ENCODE results near the gene NELL1. TPM values are rescaled to one million over a fixed set of nuclear protein-coding genes. Genes with fewer than 3 reads are reported as not detected.

The NELL1 gene
- total RNA-seq, 1 experiment from 2014 or later: 0.22 TPM

DNA sequence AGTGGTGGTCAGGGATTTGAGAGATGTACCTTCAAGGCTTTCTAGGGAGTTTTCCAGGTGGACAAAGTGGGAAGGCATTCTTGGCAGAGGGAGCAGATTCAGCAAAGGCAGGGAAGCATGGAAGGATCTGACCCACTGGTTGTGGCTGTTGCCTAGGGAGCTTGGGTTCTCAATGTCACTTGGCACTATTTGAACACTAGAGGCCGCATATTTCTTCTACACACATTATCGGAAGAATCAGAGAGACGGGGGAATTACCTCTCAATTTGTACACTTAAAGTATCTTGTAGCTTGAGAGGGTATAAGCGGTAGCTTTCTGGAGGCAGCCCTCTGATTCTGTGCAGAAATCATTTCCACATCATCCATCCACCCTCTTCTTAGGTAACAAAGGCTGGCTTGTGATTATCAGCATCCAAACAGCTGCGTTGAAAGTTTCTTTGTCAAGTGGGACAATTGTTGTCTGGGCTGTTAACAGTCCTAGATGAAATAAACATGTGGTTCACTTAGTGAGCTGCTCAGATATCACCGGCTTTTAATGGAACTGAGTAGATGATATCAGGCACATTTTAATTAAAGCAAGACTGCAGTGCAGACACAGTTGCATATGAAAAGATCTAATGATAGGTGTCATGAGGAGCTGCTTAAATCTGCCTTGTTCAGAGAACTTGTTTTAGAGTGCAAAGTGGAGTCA is 2.6 kb downstream of the NELL1 start:
- no peak for DNase-seq
- no peak overlapping the region for H3K9ac ChIP-seq (ENCODE audit: extremely low read depth, insufficient read length, low read length)
- no CpG with 5 or more reads among the region's 6 CpGs for whole genome bisulfite sequencing (ENCODE audit: extremely low coverage, insufficient read length, low lambda C conversion rate)
- H3K4me2 ChIP-seq (ENCODE audit: insufficient read depth, insufficient read length, low read length): no peak overlapping the region
- peaks cover 51% of the 10 kb centered on the region for H3K27me3 ChIP-seq (ENCODE audit: insufficient read depth, low read length)
- no peak overlapping the region for H2AFZ ChIP-seq (ENCODE audit: low read length)
- H3K4ac ChIP-seq (ENCODE audit: low read depth, low read length): no peak overlapping the region
- H4K5ac ChIP-seq (ENCODE audit: insufficient read length, low read depth, low read length): no peak overlapping the region
- Mint-ChIP-seq H3K27ac (no peak overlapping the region), H3K27me3 (ENCODE audit: low read depth) (peaks cover 63% of the 10 kb centered on the region), H3K9me3 (no peaks in the 10 kb centered on the region; a peak in 1 of 5 replicates), H3K36me3 (ENCODE audit: insufficient read depth in 1 of 3, low read depth in 3 of 3) (no peaks in the 10 kb centered on the region; a peak in 1 of 7 replicates), H3K4me1 (peaks cover 38% of the 10 kb centered on the region in 2 experiments), H3K4me3 (peak overlapping the region in 1 of 2 experiments; percentile 79; a peak in 3 of 5 replicates)
- H2BK120ac ChIP-seq (ENCODE audit: low read depth, low read length, poor library complexity, severe bottlenecking): no peak overlapping the region
- H3K4me1 ChIP-seq (ENCODE audit: insufficient read depth, low read length): no peaks in the 10 kb centered on the region
- no peak overlapping the region for H4K91ac ChIP-seq (ENCODE audit: insufficient read length, low read depth, low read length)
- no peak overlapping the region for H3K14ac ChIP-seq (ENCODE audit: insufficient read depth, low read length)
- peaks cover 21% of the 10 kb centered on the region for H3K23me2 ChIP-seq (ENCODE audit: insufficient read length, low read depth, low read length, poor library complexity, severe bottlenecking)
- H2AK5ac ChIP-seq (ENCODE audit: insufficient read length, low read length): no peak overlapping the region
- no peaks in the 10 kb centered on the region for H3K79me1 ChIP-seq (ENCODE audit: insufficient read depth, low read depth, low read length, poor library complexity, severe bottlenecking)
- no peak overlapping the region for H3K56ac ChIP-seq (ENCODE audit: insufficient read length, low read depth, low read length)
- H3T11ph ChIP-seq (ENCODE audit: low read length): no peak overlapping the region
- no peak overlapping the region for H4K8ac ChIP-seq (replicated peaks; ENCODE audit: insufficient read length, low read depth, low read length)
- no peak overlapping the region for H2BK5ac ChIP-seq (ENCODE audit: insufficient read length, low read length)
- no peak overlapping the region for H3K27ac ChIP-seq (ENCODE audit: insufficient read length, low read depth, low read length)
- no peak overlapping the region for H2BK20ac ChIP-seq (ENCODE audit: low read depth, low read length, poor library complexity, severe bottlenecking)
- H3K79me2 ChIP-seq (ENCODE audit: insufficient read depth, low read length): no peaks in the 10 kb centered on the region
- no peak overlapping the region for H2BK15ac ChIP-seq (ENCODE audit: low read depth, low read length)
- H4K20me1 ChIP-seq (ENCODE audit: control insufficient read depth, insufficient read depth, insufficient read length): no peaks in the 10 kb centered on the region
- no peak overlapping the region for H3K18ac ChIP-seq (ENCODE audit: insufficient read length, low read depth, low read length)
- H2BK12ac ChIP-seq (ENCODE audit: insufficient read length, low read depth, low read length): no peak overlapping the region
- no peaks in the 10 kb centered on the region for H3K9me3 ChIP-seq (ENCODE audit: control insufficient read depth, low read depth, low read length)
- peak; percentile 40; the same call in 2 of the 3 replicates for TF ChIP-seq CTCF (conservative IDR thresholded peaks at IDR 0.05)
- H3K23ac ChIP-seq (ENCODE audit: insufficient read length, low read depth, low read length): no peak overlapping the region

All from H9 (cell line).